Stimulated activated CD4-positive, alpha-beta T cell treated with anti-CD3 and anti-CD28 coated beads, TNF-alpha, amount 100 ng/mL, for 24 hours (primary cell): ENCODE measurements around the gene TRIM38.
"Not testable (repeated sequence)": the region's sequence is repeated elsewhere in the genome, so short reads cannot be mapped to it uniquely, and the experiment has no call there.

ENCODE experiments used
- DNase-seq, 3 experiments: peaks; one replicate each; pipeline ENCODE4 v3.0.0-alpha.2; 2020; ENCODE audit warnings: low read depth in 3 of 3

Gene TRIM38

DNA sequence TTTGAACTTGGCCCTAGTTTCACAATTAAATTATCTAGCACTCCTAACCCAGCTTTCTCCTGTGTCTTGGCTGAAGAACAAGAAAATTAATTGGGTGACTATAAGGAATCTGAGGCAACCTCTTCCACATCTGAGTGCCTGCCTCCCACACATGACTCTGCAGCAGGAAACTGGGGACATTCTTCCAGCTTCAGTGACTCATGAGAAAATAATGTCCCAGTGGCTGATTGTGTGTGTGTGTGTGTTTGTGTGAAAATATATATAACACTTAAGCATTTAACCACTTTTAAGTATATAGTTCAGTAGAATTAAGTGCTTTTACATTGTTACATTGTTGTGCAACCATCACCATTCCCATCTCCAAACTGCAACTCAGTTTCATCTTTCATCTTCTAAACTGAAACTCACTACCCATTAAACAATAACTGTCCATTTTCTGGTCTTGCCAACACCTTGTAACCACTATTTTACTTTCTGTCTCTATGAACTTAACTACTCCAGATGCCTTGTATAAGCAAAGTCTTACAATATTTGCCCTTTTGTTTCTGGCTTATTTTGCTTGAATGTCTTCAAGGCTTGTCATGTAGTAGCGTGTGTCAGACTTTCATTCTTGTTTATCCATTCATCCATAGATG lies 8.7 kb downstream of the TRIM38 start:
- DNase-seq = no peak

DNA sequence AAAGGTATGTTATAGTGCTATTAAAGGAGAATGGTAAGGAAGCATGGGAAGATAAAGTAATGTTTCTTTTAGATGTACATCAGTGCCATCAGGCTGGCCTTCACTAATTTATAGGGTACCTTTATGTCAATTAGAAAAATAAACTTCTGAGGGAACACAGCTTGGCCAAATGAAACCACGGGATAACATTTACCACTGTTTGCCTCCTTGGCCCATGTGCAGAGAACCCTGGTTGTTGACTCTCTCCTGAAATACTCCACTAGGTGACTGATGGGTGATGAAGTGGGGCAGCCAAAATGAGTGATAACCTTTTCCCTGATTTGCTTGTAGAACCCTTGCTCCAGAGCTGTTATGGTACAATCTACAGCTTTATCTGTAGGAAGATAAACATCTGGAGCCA lies 9.5 kb downstream of the TRIM38 start:
- DNase-seq = no peak

DNA sequence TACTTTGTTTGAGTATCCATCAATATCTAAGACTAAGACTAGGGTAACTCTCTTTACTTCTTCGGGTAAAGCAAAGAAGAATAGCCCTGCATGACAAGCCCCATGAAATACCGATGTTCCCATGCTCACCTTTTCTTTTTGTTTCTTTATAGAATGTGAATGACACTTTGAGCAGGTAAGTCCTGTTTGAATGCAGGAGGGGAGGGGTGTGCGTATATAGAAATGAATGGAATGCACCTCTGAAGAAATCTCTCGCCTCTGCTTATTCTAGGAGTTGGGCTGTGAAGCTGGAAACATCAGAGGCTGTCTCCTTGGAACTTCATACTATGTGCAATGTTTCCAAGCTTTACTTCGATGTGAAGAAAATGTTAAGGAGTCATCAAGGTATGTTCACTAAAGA lies 10.3 kb downstream of the TRIM38 start:
- no peak for DNase-seq

DNA sequence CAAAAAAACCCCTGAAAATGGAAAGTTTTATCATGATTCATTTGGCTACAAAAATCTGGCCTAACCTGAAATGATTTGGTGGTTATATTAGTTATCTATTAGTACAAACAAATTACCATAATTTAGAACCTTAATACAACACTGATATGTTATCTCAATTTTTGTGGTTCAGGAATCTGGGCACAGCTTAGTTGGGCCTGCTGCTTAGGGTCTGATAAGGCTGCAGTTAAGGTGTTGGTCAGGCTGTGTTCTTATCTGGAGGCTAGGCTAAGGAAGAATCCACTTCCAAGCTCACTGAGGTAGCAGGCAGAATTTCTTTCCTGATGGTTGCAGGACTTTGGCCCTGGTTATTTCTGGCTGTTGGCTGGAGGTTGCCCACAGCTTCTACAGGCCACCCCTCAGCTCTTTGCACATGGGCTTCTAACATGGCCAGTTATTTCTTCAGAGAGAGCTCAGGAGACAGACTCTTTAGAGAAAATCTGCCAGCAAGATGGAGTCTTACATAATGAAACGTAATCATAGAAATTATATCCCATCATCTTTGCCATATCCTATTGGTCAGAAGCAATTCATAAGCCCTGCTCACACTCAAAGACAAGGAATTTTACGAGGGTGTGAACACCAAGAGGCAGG lies 11.4 kb downstream of the TRIM38 start:
- DNase-seq = no peak

DNA sequence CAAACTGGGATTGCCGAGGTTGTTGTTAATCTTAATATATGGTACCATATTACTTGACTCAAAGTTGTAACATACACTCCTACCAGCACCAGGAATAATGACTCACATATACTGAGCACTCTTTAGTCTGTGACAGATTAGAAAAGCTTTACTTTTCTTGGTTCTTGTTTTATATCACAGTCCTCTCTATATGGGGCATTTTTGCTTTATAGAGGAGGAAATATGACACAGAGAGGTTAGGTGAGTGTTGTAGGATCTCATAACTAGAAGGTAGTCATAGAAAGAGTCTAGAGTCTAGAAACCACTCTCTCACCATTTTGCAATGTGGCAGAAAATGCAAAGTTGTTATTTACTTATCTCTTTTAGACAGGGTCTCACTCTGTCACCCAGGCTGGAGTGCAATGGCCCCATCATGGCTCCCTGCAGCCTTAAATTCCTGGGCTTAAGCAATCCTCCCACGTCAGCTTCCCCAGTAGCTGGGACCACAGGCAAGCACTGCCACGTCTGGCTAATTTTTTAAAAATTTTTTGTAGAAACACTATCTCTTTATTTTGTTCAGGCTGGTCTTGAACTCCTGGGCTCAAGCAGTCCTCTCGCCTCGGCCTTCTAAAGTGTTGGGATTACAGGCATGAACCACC lies 13.4 kb downstream of the TRIM38 start:
- no peak for DNase-seq

DNA sequence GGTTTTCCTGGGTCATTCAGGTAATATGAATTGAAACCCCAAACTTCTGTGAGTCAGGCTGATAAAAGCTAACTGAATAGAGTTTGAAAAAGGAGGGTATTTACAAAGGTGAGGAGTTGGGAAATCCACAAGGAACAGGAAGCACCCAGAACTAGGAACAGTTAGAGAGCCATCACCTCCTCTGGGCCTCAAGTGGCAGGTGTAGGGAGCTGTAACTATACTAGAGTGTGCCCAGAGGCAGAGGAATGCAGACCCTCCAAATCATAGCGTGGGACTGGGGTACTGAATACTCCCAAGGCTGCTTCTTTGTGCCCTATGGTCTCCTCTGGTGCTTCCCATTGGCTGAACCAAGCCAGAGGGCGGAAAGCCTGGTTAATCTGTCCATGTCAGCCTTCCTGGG lies 18.3 kb downstream of the TRIM38 start:
- DNase-seq = no peak

DNA sequence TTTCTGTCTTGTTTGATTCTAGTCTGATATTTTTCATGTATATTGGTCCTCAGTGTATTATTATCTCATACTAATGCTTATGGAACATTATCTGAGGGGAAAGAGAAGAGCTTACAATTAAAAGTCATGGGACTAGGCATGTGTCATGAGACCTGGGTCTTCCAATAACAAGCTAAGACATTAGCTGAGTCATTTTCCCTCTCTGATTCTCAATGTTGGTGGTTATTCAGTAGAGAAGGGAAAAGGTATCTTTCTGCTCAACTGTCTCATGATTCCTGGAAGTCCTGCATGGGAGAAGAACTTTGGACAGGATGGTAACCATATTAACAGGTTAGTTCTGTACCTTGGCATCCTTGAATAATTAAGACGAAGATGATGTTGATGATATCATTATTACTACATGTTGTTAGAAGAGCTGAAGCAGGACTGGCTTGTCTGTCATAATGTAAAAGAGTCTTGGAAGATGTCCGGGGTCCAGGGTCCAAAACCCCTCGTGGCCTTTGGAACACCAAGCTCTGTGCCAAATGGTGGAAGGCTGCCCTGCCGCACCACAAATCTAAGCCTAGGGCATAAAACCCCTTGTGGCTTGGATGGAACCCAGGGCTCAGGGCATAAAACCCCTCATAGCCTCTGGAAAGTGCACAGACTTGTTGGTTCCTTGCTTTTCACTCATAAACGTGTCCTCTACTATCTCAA lies 19.1 kb downstream of the TRIM38 start:
- no peak for DNase-seq

DNA sequence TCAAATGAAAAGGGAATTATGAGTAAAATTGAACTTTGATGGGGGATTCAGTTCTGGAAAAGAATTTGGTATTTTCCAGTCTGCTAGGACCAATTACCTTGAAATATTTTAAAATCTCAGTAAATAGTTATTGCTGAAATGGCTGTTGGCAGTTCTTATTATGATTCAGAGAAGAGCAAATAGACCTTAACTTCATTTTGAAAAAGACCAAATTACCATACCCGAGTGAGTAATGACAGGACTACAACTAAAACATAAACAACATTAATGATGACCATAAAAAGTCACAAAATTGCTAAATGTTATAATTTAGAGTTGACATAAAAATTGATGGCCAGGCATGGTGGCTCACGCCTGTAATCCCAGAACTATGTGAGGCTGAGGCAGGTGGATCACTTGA lies 21.7 kb downstream of the TRIM38 start:
- DNase-seq = no peak

DNA sequence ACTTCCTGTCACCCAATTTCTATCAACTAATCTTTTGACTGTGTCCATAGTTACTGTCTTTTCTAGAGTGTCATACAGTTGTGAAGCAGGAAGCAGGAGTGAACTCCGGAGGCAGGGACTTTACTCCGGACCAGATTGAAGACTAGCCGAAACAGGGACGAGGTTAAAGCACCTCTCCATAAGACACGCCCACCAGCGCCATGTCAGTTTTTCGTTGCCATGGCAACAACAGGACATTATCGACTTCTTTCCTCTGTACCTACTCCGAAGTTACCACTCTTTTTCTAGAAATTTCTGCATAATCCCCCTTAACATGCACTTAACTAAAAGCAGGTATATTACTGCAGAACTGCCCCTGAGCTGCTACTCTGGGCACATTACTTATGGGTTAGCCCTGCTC lies 25.2 kb downstream of the TRIM38 start:
- no peak for DNase-seq

DNA sequence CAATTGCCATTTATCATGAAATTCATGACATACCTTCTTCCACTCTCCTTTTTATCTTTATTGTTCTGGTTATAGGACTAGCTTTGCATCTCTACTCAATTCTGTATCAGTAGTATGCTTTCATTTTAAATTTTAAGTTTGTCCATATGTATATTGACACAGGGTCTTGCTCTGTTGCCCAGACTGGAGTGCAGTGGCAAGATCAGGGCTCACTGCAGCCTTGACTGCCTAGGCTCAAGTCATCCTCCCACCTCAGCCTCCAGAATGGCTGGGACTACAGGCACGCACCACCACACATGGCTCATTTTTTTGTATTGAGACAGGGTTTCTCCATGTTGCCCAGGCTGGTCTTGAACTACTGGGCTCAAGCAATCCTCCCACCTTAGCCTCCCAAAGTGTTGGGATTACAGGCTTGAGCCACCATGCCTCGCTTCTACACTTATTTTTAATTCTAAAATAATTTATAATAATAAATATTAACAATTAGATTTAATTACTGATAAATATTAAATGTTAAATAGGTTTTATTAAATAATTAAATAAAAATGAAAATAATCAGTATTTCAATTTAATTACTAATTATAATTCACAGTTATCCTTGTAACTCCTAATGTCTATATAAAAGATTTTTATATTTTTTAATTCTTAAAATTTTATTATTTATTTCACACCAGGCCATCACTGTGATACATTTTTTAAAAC lies 27.7 kb downstream of the TRIM38 start:
- no peak for DNase-seq

DNA sequence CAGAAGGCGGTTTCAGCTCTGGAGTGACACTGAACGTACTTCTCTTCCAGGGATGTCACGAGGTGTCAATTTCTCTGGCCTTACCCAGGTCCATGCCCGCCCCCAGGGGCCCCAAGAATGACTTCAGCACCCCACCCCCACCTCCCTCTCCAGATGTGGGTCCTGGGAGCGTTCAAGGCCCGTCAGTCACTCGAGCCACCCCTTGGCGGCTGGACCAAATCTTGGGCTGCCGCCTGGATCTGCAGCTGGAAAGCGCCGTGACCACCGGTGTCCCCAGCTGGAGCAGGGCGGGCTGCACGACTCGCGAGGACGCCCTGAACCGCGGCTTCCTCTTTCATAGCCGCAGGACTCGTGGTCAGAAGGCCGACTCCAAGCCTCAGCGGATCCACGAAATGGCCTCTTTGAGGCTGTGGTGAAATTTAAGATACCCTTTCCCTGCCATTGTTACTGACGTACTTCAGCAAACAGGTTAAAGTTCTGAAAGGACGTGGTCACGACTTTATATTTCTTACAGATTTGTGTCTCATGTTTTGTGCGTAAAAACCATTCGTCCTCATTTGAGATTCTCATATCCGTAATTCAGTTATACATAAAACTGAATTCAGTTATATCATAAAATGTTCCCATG lies 29.3 kb downstream of the TRIM38 start:
- peak in 2 of 3 experiments; percentile 16 to 33 for DNase-seq

DNA sequence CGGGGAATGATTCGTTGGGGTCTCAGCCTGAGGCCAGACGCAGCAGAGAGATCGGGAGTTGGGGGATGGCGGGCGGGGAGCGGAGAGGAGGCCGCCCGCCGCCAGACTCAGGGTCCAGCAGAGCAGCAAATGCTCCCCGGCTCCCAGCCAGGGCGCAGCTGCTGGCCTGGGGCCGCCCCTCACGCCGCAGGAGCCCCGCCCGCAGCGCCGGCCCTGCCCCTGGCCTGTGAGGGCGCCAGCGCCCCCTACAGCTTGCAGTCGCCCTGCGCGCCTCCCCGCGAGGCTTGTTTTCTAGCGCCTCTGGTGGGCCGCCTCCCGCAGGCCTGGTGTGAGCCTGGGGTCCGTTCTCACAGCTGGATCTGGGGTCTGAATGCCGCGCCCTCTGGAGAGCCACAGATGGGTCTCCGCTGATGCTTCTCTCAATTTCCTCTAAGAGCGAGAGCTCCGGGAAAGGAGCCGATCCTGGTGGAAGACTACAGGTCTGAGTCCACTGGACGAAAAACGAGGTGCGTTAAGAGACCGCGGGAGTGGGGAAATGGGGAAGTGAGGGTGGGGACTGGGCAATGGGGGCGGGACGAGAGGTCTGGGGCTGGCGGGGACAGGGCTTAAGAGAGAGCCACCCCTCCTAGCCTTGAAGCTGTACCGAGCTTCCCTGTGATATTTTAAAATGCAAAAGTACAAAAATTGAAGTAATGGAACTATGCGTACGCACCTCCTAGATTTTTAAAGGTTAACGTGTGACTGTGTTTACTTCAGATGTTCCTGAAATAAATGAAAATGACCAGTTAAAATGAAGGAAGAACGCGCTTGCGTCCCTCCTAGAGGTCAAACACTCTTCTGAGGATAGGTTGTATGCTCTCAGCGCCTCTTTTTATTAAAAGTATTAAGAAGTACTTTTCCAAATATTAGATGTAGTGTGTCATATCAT lies 30.1 kb downstream of the TRIM38 start:
- peak; percentile 86 to 93 (median 90) for DNase-seq

DNA sequence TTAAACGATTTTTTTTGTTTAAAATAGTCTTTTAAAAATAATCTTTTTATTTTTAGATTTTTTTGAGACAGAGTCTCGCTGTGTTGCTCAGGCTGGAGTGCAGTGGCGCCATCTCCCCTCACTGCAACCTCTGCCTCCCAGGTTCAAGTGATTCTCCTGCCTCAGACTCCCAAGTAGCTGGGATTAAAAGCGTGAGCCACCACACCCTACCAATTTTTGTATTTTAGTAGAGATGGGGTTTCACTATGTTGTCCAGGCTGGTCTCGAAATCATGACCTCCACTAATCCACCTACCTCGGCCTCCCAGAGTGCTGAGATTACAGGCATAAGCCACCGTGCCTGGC lies 30.7 kb downstream of the TRIM38 start:
- not testable (repeated sequence) for DNase-seq

DNA sequence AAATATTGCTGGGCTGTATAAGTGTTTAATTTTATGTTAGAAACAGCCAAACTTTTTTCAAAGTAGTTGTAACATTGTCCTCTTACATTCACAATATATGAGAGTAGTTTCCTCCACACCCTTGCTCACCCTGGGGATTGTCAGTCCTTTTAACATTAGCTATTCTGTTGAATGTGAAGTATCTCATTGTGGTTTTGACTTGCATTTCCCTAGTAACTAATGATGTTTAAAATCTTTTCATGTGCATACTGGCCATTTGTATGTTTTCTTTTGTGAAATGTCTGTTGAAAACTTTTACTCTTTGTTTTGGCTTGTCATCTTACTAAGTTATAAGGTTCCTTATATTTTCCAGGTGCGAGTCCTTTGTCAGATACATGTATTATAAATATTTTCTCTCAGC lies 32.9 kb downstream of the TRIM38 start:
- no peak for DNase-seq

DNA sequence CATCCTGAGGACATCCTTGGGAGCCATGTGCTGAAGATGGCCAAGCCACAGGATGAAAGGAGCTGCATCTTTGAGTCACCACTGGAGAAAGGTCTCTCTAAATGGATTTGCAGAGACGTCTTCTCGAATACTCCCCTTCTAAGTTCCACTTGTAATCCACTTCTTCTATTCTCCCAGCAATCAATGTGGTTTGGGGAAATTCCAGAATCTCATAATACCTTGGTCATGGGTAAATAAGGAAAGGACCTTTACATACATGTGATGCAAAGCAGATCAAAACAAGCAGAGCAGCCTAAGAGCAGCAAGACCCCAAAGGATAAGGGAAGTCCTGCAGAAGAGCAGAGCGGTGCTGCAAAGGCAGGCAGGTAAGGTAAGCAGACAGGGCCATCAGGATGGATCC lies 35.3 kb downstream of the TRIM38 start:
- DNase-seq = no peak

DNA sequence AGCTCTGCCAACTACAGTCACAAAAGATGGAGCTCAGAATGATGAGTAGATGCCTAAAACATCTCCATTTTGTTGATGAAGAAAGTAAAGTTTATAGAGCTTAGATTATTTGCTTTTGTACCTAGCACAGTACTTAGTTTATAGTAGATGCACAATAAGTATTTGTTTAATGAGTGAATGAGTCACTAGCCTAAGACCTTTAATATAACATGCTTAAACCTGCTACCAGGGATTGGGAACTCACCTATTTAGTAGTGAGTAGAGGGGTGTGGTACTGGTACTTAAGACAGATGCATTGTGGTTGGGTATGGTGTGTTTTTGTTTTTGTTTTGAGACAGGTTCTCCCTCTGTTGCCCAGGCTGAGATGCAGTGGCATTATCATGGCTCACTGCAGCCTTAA lies 35.8 kb downstream of the TRIM38 start:
- DNase-seq = no peak

DNA sequence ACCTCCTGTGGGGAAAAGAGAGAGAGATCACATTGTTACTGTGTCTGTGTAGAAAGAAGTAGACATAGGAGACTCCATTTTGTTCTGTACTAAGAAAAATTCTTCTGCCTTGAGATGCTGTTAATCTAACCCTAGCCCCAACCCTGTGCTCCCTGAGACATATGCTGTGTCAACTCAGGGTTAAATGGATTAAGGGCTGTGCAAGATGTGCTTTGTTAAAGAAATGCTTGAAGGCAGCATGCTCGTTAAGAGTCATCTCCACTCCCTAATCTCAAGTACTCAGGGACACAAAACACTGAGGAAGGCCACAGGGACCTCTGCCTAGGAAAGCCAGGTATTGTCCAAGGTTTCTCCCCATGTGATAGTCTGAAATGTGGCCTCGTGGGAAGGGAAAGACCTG lies 36.6 kb downstream of the TRIM38 start:
- not testable (repeated sequence) for DNase-seq

DNA sequence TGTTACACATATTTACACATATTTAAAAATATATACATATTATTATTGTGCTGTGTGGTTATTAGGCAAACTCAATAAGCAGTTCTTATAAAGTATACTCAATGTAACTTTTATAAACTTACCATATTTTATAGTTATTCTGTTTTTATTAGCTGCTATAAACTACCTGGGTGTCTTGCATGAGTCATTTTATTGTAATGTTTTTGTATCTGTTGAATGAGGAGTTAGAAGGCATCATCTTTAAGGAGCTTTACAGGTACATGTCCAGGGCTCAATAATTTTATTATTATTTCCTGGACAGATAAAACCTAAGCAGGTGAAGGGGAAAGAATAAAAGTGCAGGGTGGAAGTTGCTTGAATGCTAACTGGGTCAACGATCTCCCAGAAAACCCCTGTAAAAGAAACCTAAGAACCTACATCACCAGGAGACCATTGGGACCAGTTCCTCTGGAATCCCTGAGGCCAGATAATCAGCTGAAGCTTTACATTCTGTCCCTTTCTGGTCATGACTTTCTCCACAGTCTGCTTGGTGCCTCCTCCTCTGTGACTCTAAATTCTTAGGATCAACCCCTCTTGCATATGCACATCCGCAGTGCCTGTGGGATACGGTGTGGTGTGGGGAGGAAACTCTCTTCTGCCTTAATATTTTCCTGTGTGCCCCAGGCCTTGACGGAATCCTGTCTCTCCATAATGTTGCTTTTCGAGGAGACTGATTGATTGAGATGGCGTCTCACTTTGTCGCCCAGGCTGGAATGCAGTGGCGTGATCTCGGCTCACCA lies 38.0 kb downstream of the TRIM38 start:
- DNase-seq = no peak

DNA sequence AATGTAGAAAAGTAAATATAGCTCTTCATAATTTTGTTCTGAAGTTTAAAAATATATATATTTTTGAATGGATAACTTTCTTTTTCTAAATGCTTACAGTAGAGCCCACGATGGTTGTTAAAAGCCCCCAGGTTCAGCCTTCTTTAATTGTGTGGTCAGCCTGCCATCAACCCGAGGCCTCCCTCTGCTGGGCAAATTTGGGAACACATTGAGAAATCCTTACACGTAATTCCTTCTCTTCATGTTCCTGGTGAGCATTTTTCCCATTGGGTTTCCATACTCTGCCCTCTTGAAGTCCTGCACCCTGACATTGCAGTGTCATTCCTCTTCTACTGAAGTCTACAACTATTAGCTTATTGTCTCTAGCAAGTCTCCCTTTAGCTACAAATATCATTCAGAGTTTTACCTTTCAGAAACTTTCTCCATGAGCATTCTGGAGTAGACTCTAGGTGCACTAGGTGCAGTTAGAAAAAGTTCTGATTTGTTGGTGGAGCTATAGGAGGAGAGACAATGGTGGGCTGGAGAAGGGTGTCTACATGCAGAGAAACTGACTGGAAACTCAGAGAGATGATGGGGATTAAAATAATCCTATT lies 40.6 kb downstream of the TRIM38 start:
- DNase-seq = peak in 1 of 3 experiments; percentile 24
